Colonic mucosa (tissue), 4 donors: ENCODE results near the gene CX3CL1. TPM values are rescaled to one million over a fixed set of nuclear protein-coding genes. Genes with fewer than 3 reads are reported as not detected.
"Not testable (repeated sequence)": the region's sequence is repeated elsewhere in the genome, so short reads cannot be mapped to it uniquely, and the experiment has no call there.

Source experiments
- DNase-seq: peaks from one replicate; pipeline ENCODE4 v3.0.0-alpha.2; 2020
- H3K27ac ChIP-seq: fragments of 200-600 bp; one replicate; pipeline ENCODE4 v1.8.0; 2021
- H3K27me3 ChIP-seq: fragments of 200-600 bp; one replicate; pipeline ENCODE4 v1.8.0; 2021
- H3K36me3 ChIP-seq: fragments of 200-600 bp; one replicate; pipeline ENCODE4 v1.8.0; 2021
- H3K4me1 ChIP-seq: fragments of 200-600 bp; one replicate; pipeline ENCODE4 v1.8.0; 2021; ENCODE audit warnings: mild to moderate bottlenecking
- H3K4me3 ChIP-seq: fragments of 200-600 bp; one replicate; pipeline ENCODE4 v1.8.0; 2021
- H3K9ac ChIP-seq, 2 donors: one replicate each; pipeline ENCODE4 v1.7.0; 2013; ENCODE audit warnings: control low read depth in 2 of 2, low read depth in 2 of 2, low read length in 2 of 2
- H3K9me3 ChIP-seq: fragments of 200-600 bp; one replicate; pipeline ENCODE4 v1.8.0; 2021
- CTCF ChIP-seq: fragments of 200-600 bp; IDR thresholded peaks from one replicate; pipeline ENCODE4 v1.8.0; 2022; ENCODE audit warnings: antibody characterized with exemption, mild to moderate bottlenecking
- intact Hi-C: fragments of 100-400 bp; cut with DNase I; formaldehyde crosslinking; loops from one replicate; pipeline ENCODE4 v1.14.1; 2022
- total RNA-seq, 2 donors: library from RNA; stranded (reverse); fragmentation: NEBNext Ultra II Directional in 1 of 2; extraction: Animal tissue kit (Norgen Biotek cat#: 25700) in 1 of 2; gene quantifications; one replicate each; pipeline ENCODE4 v1.2.1, GENCODE V29; 2021
- donor health status: healthy.
- donor health status: DM: no; HTN: no; CAD: no.
- donor health status: DM: no; HTN: no; CAD: no.

CX3CL1 gene
- total RNA-seq, 2 donors from 2014 or later: 1.8 to 4.6 TPM

DNA sequence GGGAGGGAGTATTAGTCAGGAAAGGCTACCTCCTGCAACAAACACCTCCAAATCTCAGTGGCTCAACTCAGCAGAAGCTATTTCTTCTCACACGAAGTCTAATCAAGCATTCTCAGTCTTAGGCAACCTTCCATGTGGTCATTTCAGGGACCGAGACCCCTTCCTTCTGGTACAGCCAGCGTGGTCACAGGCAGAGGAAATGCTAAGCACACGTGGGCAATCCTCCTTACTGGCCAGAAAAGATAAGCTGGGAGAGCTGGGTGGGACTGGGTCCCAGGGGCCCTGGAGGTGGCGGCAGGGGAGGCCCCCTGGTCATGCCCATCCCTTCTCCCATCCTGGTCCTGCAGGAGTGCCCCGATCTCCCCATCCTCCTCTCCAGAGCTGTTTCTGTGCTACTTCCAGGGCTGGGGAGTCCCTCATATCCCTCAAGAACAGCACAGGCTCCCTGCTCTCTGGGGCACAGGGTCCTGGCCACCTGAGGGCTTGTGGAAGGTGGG lies 5.7 kb upstream of the CX3CL1 start:
- no peak overlapping the region for H3K27ac ChIP-seq
- H3K4me1 ChIP-seq: no peaks in the 10 kb centered on the region
- intact Hi-C loops: no loop called here
- H3K4me3 ChIP-seq: no peak overlapping the region
- TF ChIP-seq CTCF: no peak
- DNase-seq: no peak
- H3K9me3 ChIP-seq: no peaks in the 10 kb centered on the region
- H3K9ac ChIP-seq: no peak overlapping the region
- H3K27me3 ChIP-seq: no peaks in the 10 kb centered on the region
- H3K36me3 ChIP-seq: no peaks in the 10 kb centered on the region

- no peak overlapping the region for H3K4me3 ChIP-seq
- H3K36me3 ChIP-seq: no peaks in the 10 kb centered on the region
- intact Hi-C loops: no loop called here
- no peak overlapping the region for H3K9ac ChIP-seq
- no peak for TF ChIP-seq CTCF
- DNase-seq: no peak
- no peaks in the 10 kb centered on the region for H3K9me3 ChIP-seq
- no peaks in the 10 kb centered on the region for H3K4me1 ChIP-seq
- no peaks in the 10 kb centered on the region for H3K27me3 ChIP-seq
- H3K27ac ChIP-seq: no peak overlapping the region
Observed at GRCh38 chr16:57367116-57367752, 5.1 kb upstream of the CX3CL1 start.

DNA sequence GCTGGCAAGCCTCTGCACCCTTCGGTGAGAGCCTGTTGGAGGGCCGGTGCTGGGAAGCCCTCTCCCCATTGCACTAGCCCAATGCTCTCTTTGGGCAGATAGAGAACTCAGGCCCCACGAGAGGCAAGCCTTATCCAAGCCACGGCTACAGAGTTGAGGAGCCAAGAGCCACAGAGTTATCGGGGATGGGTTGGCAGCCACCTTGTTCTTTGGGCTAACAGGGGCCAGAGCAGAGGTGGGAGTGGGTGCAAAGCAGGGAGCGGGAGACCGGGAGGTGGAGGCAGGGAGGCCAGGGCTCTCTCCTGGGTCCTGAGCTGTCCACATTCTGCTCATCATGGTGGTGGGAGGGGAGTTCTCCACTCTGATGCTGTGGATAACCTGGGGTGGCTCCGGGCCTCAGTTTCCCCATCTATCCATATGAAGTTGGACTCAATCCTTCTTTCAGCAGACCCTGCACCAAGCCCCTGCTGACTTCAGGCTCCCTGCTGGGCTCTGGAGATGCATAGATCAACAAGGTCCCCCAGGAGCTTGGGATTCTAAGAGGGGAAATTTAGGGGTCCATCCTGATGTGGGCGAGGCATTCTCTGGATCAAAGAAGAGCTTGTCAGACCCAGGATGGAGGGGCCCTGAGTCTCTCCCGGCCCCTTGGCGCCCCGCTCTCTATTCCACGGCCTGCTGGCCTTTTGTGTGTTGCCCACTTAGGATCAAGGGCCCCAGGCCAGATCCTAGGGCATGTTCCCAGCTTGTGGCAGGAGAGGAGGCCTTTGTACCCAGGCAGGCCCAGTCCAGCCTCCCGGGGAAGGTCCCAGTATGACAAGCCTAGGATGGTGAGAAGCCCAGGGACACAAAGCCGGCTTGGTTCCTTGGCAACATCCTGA lies 557 bp upstream of the CX3CL1 start:
- intact Hi-C loops: no loop called here
- peak overlapping the region; percentile 26 for H3K4me3 ChIP-seq
- no peak overlapping the region for H3K27ac ChIP-seq
- TF ChIP-seq CTCF: no peak
- H3K36me3 ChIP-seq: no peaks in the 10 kb centered on the region
- no peaks in the 10 kb centered on the region for H3K9me3 ChIP-seq
- no peaks in the 10 kb centered on the region for H3K27me3 ChIP-seq
- peak overlapping the region; percentile 27 to 65 for H3K9ac ChIP-seq
- DNase-seq: peak; percentile 55
- no peaks in the 10 kb centered on the region for H3K4me1 ChIP-seq

DNA sequence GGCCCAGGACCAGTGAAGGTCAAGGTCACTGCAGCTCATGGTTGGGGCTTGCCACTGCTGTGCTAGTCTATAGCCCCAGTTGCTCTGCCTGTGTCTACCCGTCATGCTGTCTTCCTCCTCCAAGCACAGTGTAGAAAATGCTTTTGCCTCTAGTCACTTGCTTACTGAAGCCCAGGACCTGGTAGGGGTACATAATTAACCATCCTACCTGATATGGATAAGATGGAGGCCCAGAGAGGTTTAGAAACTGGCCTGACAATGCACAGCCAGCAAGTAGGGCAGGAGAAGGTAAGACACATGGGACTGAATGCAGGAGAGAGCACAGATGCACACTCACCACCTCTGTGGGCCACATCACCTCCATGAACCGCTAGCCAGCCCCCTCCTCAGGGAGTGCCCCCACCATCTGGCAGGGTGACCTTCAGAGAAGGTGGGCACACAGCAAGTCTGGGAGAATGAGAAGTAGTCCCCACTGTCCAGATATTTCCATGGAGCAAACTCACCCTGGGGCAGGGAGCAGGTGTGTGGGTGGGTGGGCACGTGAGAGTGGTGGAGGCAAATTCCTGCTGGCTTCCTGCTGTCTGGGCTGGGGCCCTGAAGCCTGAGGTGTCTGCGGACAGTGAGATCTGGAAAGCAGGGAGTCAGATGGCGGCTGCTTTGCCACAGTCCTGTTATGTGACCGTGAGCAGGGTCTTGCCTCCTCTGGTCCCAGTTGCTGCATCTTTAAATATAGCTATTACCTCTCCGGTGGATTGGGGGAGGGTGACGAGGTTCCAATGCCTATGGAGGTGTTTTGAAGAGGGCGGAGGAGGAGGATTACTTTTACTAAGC lies 1.0 kb downstream of the CX3CL1 start:
- peak overlapping the region; percentile 53 to 65 for H3K9ac ChIP-seq
- H3K27ac ChIP-seq: no peak overlapping the region
- no peaks in the 10 kb centered on the region for H3K36me3 ChIP-seq
- no peak for DNase-seq
- H3K4me1 ChIP-seq: no peaks in the 10 kb centered on the region
- peak overlapping the region; percentile 26 for H3K4me3 ChIP-seq
- intact Hi-C loops: no loop called here
- H3K27me3 ChIP-seq: no peaks in the 10 kb centered on the region
- no peaks in the 10 kb centered on the region for H3K9me3 ChIP-seq
- no peak for TF ChIP-seq CTCF

GRCh38 chr16:57374067-57374534 lies 1.8 kb downstream of the CX3CL1 start:
- no peak for DNase-seq
- no peak for TF ChIP-seq CTCF
- H3K9me3 ChIP-seq: no peaks in the 10 kb centered on the region
- H3K36me3 ChIP-seq: no peaks in the 10 kb centered on the region
- H3K4me1 ChIP-seq: no peaks in the 10 kb centered on the region
- H3K27me3 ChIP-seq: no peaks in the 10 kb centered on the region
- no peak overlapping the region for H3K4me3 ChIP-seq
- intact Hi-C loops: no loop called here
- H3K27ac ChIP-seq: no peak overlapping the region
- peak overlapping the region in 1 of 2 donors; percentile 28 for H3K9ac ChIP-seq

DNA sequence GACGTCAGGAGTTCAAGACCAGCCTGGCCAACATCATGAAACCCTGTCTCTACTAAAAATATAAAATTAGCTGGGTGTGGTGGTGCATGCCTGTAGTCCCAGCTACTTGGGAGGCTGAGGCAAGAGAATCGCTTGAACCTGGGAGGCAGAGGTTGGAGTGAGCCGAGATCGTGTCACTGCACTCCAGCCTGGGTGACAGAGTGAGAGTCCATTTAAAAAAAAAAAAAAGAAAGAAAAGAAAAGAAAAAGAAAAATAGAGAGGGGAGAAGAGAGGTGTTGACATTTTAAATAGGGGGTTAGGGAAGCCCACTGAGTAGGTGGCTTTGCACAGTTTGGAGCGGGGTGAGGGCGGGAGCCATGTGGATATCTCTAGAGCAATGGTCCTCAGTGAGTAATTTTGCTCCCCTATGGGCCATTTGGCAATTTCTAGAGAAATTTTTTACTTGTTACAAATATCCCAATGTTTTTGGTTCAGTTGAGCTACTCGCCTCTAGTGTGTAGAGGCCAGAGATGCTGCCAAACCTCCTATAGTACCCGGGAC lies 2.7 kb downstream of the CX3CL1 start:
- DNase-seq, intact Hi-C loops, H3K9me3 ChIP-seq, H3K9ac ChIP-seq, H3K4me1 ChIP-seq, H3K36me3 ChIP-seq, H3K27me3 ChIP-seq, H3K27ac ChIP-seq, H3K4me3 ChIP-seq: not testable (repeated sequence)
